B cell (primary cell): ENCODE results near the gene SLIT3.

Source experiments
- CTCF ChIP-seq: fragments of 200-600 bp; IDR thresholded peaks from one replicate; pipeline ENCODE4 v1.8.0; 2022; ENCODE audit warnings: antibody characterized with exemption, mild to moderate bottlenecking
- EZH2 ChIP-seq: IDR thresholded peaks from 2 replicates; pipeline ENCODE4 v1.6.1; 2012; ENCODE audit warnings: borderline replicate concordance, low read depth, mild to moderate bottlenecking, moderate library complexity, low read length; ENCODE audit not compliant: insufficient read depth, poor library complexity, severe bottlenecking

- no peak for TF ChIP-seq EZH2
- no peak for TF ChIP-seq CTCF
Measured at GRCh38 chr5:169148138-169148740, 152.7 kb downstream of the SLIT3 start.
